ENCODE measurements around the gene RPUSD3.
A peak's percentile ranks its signal among the peaks of the same experiment; 100 is the strongest.
"Not testable (repeated sequence)": the region's sequence is repeated elsewhere in the genome, so short reads cannot be mapped to it uniquely, and the experiment has no call there.

RPUSD3 gene

DNA sequence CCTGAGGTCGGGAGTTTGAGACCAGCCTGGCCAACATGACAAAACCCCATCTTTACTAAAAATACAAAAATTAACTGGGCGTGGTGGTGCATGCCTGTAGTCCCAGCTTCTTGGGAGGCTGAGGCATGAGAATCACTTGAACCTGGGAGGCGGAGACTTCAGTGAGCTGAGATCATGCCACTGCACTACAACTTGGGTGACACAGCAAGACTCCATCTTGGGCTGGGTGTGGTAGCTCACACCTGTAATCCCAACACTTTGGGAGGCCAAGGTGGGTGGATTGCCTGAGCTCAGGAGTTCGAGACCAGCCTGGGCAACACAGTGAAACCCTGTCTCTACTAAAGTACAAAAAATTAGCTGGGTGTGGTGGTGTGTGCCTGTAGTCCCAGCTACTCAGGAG is 32.4 kb upstream of the RPUSD3 start:
- H3K4me1 Mint-ChIP-seq, H3K9me3 Mint-ChIP-seq, ATAC-seq, H3K27ac Mint-ChIP-seq, H3K4me3 Mint-ChIP-seq, H3K27me3 Mint-ChIP-seq, DNase-seq: not testable (repeated sequence)

DNA sequence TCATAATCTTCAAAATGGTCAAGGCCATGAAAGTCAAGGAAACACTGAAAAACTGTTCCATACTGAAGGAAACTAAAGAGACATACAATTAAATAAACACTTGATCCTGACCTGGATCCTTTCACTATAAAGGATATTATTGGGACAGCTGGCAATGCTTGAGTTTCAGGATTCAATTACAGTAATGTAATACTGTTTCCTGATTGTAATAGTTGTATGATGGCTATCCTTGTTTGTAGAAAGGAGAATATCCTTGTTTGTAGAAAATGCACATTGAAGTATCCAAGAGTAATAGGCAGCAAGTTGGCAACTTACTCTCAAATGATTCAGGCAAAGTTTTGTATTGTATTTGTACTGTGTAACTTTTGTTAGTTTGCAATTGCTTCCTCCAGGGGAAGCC is 31.6 kb upstream of the RPUSD3 start:
- H3K4me3 Mint-ChIP-seq, result no peak overlapping the region
- H3K27ac Mint-ChIP-seq, result no peak overlapping the region
- no peak for ATAC-seq
- no peak for DNase-seq
- no peaks in the 10 kb centered on the region for H3K4me1 Mint-ChIP-seq
- H3K27me3 Mint-ChIP-seq, result peaks cover 7% of the 10 kb centered on the region
- H3K9me3 Mint-ChIP-seq, result no peaks in the 10 kb centered on the region

DNA sequence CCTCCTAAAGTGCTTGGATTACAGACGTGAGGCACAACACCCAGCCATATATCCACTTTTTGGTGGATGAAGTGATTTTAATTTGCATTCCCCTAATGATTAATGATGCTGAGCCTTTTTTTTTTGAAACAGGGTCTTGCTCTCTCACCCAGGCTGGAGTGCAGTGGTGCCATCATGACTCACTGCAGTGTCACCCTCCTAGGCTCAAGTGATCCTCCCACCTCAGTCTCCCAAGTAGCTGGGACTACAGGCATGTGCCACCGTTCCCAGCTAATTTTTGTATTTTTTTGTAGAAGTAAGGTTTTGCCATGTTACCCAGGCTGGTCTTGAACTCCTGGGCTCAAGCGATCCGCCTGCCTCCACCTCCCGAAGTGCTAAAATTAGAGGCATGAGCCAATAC is 28.3 kb upstream of the RPUSD3 start:
- ATAC-seq, H3K27ac Mint-ChIP-seq, H3K27me3 Mint-ChIP-seq, H3K9me3 Mint-ChIP-seq, H3K4me1 Mint-ChIP-seq, H3K4me3 Mint-ChIP-seq, DNase-seq: not testable (repeated sequence)

DNA sequence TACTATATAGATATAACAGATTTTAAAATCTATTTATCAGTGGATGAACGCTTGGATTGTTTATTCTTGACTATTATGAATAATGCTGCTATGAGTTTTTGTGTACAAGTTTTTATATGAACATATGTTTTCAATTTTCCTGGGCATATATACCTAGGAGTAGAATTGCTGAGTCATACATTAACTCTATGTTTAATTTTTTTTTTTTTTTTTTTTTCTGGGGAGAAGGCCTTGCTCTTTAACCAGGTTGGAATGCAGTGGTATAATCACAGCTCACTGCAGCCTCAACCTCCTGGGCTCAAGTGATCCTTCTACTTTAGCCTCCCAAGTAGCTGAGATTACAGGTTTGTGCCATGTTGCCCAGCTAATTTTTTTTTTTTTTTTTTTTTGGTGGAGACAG is 27.2 kb upstream of the RPUSD3 start:
- no peak for DNase-seq

DNA sequence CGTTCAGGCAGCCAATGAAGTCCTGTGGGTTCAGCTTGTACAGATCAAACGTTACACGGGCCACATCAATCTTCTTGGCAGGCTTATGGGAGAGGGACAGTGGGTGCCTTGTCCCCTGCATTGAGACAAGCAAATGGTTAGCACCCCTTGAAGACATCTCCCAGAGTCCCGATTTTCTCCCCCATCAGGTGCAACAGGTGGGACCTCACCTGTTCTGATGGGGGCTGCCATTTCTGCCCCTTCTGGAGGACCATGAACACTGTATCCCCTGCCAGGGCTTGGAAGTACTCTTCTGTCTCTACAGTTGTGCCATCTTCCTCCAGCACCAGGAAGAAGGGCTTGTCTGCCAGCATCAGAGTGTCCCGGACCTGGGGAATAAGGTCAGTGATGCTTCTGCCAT is 26.1 kb upstream of the RPUSD3 start:
- H3K4me3 Mint-ChIP-seq, result no peak overlapping the region
- H3K9me3 Mint-ChIP-seq, result no peaks in the 10 kb centered on the region
- no peak for DNase-seq
- peak overlapping the region in 1 of 2 donors; percentile 21 for H3K27ac Mint-ChIP-seq
- no peaks in the 10 kb centered on the region for H3K27me3 Mint-ChIP-seq
- H3K4me1 Mint-ChIP-seq, result no peaks in the 10 kb centered on the region
- ATAC-seq, result no peak

More for the DNA sequence above, 27.2 kb upstream of the RPUSD3 start:
- no peaks in the 10 kb centered on the region for H3K9me3 Mint-ChIP-seq
- no peak overlapping the region for H3K4me3 Mint-ChIP-seq
- no peak overlapping the region for H3K27ac Mint-ChIP-seq
- H3K4me1 Mint-ChIP-seq, result no peaks in the 10 kb centered on the region
- no peaks in the 10 kb centered on the region for H3K27me3 Mint-ChIP-seq
- no peak for ATAC-seq

DNA sequence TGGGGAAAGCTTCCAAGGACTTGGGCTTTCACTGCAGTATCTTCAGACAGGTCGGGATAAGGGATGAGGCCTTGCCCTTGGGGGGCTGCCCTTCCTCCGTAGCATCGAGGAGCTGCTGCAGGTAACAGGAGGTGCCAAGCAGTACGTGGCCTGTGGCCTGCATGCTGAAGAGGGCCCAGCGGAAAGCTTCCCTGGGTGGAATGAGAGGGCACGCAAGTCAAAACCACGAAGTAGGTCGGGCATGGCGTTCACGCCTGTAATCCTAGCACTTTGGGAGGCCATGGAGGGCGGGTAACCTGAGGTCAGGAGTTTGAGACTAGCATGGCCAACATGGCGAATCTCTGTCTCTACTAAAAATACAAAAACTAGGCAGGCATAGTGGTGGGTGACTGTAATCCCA is 23.3 kb upstream of the RPUSD3 start:
- H3K27me3 Mint-ChIP-seq, result peaks cover 5% of the 10 kb centered on the region
- DNase-seq (no peak), ATAC-seq (no peak)
- no peak overlapping the region for H3K27ac Mint-ChIP-seq
- H3K4me1 Mint-ChIP-seq, result peaks cover 3% of the 10 kb centered on the region
- H3K9me3 Mint-ChIP-seq, result no peaks in the 10 kb centered on the region
- no peak overlapping the region for H3K4me3 Mint-ChIP-seq

DNA sequence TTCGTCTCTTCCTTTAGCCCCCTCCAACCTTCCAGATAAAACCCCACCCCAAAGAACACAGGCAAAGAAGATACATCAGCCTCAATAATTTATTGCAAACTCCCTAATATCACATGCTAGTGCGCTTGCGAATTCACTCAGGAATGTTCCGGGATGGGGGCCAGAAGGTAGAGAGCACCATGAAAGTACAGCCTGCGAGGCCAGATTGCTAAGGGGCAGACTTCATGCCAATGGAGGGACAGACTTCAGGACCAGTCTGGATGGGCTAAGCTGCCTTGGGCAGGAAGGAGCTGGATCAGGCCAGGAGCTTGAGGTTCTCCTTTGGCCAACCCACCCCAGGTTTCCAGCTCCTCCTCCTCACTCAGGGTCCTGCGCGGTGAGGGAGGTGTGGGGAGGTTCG is 22.8 kb upstream of the RPUSD3 start:
- DNase-seq (no peak), ATAC-seq (no peak)
- Mint-ChIP-seq H3K4me1 (peaks cover 8% of the 10 kb centered on the region), H3K9me3 (no peaks in the 10 kb centered on the region), H3K27me3 (peaks cover 9% of the 10 kb centered on the region), H3K4me3 (no peak overlapping the region), H3K27ac (no peak overlapping the region)

DNA sequence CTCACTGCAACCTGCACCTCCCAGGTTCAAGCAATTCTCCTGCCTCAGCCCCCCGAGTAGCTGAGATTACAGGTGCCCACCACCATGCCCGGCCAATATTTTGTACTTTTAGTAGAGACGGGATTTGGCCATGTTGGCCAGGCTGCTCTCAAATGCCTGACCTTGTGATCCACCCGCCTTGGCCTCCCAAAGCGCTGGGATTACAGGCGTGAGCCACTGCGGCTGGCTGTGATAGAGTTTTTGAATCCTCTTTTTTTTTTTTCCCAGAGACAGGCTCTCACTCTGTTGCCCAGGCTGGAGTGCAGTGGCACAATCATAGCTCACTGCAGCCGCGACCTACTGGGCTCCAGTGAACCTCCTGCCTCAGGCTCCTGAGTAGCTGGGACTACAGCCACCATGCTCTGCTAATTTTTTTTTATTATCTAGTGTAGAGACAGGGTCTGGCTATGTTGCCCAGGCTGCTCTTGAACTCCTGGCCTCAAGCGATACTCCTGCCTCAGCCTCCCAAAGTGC is 21.4 kb upstream of the RPUSD3 start:
- peaks cover 12% of the 10 kb centered on the region for H3K27me3 Mint-ChIP-seq
- DNase-seq, H3K4me3 Mint-ChIP-seq, ATAC-seq, H3K4me1 Mint-ChIP-seq, H3K27ac Mint-ChIP-seq, H3K9me3 Mint-ChIP-seq: not testable (repeated sequence)

DNA sequence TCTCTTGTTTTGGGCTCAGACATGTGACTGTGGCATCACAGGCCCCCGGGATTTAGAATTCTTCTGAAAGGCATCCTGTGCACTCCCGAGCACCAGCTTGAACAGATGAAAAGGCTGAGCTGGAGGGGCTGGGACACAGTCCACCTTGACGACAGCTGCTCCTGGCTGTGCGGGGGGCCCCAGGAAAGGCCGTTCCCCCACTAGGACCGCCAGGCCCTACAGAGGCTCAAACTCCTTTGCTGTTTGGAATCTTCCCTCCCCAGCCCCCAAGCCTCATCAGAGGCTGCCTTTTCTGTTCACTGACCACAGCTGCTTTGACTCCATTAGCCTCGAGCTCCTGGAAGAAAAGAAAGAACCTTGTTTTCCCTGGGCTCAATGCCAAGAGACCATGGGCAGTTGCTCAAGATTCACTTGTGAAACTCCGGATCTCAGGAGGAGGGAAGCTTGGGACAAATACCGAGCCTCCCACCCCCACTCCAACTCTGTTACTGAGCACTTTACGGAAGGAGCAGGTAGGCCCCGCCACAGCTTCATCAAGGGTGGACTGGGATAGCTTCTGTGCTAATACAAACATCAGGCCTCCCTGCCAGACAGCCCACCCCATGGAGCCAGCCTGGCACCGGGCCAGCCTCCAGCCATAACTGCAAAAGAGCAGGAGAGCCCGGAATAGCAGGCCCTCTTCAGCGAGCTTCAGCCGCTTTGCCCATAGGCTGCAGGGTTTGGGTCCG is 20.6 kb upstream of the RPUSD3 start:
- H3K9me3 Mint-ChIP-seq, result no peaks in the 10 kb centered on the region
- peaks cover 8% of the 10 kb centered on the region for H3K4me1 Mint-ChIP-seq
- peak overlapping the region in 1 of 2 donors; percentile 42 for H3K27ac Mint-ChIP-seq
- no peak overlapping the region for H3K4me3 Mint-ChIP-seq
- peaks cover 12% of the 10 kb centered on the region for H3K27me3 Mint-ChIP-seq
- no peak for ATAC-seq
- DNase-seq, result no peak

DNA sequence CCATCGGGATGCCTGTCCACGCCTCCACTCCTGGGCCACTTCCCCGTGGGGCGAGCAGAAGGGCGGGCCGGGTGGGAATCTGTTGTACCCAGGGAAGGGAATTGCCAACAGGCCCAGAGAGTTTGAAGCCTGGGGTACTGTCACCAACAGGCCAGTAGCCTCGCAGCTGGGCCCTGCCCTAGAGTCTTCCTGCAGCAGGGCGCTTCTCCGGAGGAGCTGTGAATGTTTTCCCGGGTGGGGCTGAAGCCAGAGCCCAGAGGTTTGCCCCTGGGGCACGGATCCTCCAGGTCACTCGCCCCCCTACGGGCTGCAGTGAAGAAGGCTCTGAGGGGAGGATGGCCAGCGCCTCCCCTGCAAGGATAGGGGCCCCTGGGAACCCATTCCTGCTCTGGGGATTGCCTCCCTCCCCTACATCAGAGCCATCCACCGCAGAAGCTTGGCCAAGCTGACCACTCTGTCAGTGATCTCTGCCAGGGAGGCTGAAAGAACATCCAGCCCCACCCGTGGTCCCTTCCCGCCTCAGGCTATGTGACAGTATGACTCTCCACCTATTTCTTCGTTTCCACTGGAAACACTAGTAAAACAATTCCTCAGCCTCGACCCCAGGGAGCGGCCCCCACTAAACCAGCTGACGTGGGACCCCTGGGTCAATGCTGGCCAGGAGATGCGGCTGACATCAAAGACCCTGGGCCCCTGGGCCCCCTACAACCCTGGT is 19.4 kb upstream of the RPUSD3 start:
- peaks cover 12% of the 10 kb centered on the region for H3K27me3 Mint-ChIP-seq
- no peaks in the 10 kb centered on the region for H3K9me3 Mint-ChIP-seq
- DNase-seq, result no peak
- H3K27ac Mint-ChIP-seq, result no peak overlapping the region
- ATAC-seq, result peak; percentile 13
- no peak overlapping the region for H3K4me3 Mint-ChIP-seq
- H3K4me1 Mint-ChIP-seq, result peaks cover 8% of the 10 kb centered on the region

DNA sequence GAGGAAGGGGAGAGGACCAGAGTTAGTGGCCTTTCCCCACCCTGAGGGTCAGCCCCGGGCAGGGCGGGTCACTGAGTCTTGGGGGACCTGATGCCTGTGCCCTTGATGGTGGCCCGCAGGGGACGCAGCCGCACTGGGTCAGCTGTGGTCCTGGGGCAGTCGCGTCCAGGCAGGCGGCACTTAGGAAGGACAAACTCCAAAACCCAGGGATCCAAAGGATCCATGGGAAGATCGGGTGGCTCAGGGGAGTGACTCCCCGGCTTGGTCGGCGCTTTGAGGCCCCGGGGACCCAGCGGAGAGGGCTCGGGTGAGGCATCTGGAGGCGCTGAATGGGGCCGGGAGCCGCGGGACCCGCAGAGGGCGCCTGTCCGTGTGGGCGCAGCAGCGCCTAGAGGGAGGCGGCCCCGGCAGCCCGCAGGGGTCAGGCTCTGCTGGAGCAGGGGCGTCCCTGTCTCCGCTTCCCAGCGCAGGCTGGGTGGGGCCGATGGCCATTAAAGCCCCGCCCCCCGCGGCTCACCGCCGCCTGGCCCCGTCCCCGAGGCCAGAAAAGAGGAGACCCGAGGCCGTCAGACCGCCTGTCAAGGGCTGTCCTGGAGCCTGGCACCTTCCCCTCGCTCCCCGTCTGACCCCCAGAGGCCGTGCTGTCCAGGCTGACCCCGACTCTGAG is 18.7 kb upstream of the RPUSD3 start:
- Mint-ChIP-seq H3K4me3 (peak overlapping the region; percentile 49 to 66), H3K27ac (no peak overlapping the region), H3K27me3 (peaks cover 12% of the 10 kb centered on the region), H3K9me3 (no peaks in the 10 kb centered on the region), H3K4me1 (peaks cover 8% of the 10 kb centered on the region)
- ATAC-seq (peak; percentile 87), DNase-seq (peak; percentile 29 to 34)

DNA sequence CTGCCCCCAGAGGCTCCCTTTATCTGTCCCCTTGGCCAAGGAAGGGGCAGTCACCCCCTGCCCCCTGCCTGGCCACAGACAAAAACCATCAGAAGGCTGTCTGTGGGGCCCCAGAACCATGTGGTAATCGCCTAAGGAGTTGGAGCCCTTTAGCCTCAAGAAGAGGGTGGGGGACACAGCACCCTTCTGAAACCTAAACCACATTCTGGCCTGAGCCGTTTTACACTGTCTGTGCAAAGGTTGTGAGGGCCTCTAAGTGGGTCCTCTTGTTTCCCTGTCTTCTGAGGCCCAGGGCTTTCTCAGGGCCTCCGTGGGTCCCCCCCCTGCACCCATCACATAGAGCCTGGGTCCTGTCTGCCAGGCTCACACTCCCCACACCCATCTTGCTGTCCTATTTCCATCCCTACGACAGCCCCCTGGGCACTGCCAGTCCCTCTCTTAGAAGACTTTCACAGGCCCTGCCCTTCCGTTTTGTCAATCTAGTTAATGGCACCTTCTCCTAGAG is 17.9 kb upstream of the RPUSD3 start:
- Mint-ChIP-seq H3K27me3 (peaks cover 12% of the 10 kb centered on the region), H3K27ac (no peak overlapping the region), H3K4me1 (peaks cover 8% of the 10 kb centered on the region), H3K9me3 (no peaks in the 10 kb centered on the region), H3K4me3 (no peak overlapping the region)
- DNase-seq, result no peak
- ATAC-seq, result no peak

DNA sequence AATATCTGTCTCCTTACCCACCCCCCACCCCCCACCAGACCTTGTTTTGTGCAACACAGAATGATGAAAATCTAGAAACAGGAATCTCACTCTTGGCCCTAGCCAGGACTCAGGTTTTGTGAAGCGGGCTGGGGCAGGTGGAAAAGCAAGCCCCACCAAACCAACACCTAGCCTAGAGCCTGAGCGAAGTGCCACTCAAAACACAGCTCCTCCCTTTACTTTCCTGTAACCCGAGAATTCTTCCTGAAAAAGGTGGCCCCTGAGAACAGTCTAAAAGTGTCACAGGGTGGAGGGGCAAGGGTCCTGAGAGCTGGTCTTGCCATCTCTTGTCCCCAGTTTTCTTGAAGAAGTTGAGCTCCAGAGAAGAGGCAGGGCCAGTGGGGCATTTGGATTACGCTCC is 17.4 kb upstream of the RPUSD3 start:
- no peak for DNase-seq
- no peak overlapping the region for H3K4me3 Mint-ChIP-seq
- H3K27me3 Mint-ChIP-seq, result peaks cover 12% of the 10 kb centered on the region
- no peak overlapping the region for H3K27ac Mint-ChIP-seq
- no peak for ATAC-seq
- no peaks in the 10 kb centered on the region for H3K9me3 Mint-ChIP-seq
- H3K4me1 Mint-ChIP-seq, result peaks cover 8% of the 10 kb centered on the region

DNA sequence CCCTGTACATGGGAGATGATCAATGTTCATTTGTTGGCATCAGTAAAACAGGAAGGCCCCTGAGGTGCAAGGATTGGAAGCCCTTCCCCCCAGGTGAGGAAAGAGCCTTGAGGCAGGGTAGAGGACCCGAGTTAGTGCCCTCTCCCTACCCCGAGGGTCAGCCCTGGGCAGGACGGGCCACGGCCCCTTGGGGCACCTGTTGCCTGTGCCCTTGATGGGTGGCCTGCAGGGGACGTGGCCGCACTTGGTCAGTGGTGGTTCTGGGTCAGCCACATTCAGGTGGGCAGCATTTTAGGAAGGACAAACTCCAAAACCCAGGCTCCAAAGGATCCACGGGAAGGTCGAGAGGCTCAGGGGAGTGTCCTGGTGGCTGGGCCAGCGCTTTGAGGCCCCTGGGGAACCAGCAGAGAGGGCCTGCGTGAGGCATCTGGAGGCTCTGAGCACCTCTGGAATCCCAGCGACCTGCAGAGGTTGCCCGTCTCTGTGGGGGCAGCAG is 15.8 kb upstream of the RPUSD3 start:
- Mint-ChIP-seq H3K9me3 (no peaks in the 10 kb centered on the region), H3K4me1 (peaks cover 8% of the 10 kb centered on the region), H3K4me3 (no peak overlapping the region), H3K27me3 (peaks cover 12% of the 10 kb centered on the region), H3K27ac (no peak overlapping the region)
- ATAC-seq (no peak), DNase-seq (no peak)

DNA sequence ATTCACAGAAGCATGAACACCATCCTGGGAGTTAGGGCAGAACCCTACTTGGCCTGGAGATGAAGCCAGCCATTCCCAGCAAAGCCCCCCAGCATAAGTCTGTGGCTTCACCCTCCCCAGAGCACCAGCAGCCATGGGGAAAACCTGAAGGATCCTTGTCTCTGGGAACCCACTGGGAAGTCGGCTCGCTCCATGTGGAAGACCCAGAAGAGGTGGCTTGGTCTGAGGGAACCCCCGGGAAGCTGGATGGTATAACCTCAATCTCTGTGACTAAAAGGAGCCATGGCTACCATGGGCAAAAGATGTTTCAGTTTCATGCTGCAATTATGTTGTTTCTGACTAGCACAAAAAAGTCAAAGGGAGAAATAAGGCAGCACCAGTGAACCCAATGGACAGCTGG is 11.8 kb upstream of the RPUSD3 start:
- Mint-ChIP-seq H3K9me3 (no peaks in the 10 kb centered on the region), H3K27ac (no peak overlapping the region), H3K4me1 (peaks cover 8% of the 10 kb centered on the region), H3K4me3 (no peak overlapping the region), H3K27me3 (peaks cover 8% of the 10 kb centered on the region)
- DNase-seq (no peak), ATAC-seq (no peak)

Measured in stimulated activated naive CD8-positive, alpha-beta T cell treated with anti-CD3 and anti-CD28 coated beads, Interleukin-15, amount 100 ng/mL, for 72 hours (primary cell).